HG03066 (cell line): ENCODE results near the gene ILRUN.
"Not testable (repeated sequence)": the region's sequence is repeated elsewhere in the genome, so short reads cannot be mapped to it uniquely, and the experiment has no call there.

ENCODE experiments used
- ATAC-seq: cut with Tn5 transposase; IDR thresholded peaks from one replicate; pipeline ENCODE4 v1.9.1; 2021; ENCODE audit warnings: low read depth; ENCODE audit not compliant: unreplicated experiment

Gene ILRUN

DNA sequence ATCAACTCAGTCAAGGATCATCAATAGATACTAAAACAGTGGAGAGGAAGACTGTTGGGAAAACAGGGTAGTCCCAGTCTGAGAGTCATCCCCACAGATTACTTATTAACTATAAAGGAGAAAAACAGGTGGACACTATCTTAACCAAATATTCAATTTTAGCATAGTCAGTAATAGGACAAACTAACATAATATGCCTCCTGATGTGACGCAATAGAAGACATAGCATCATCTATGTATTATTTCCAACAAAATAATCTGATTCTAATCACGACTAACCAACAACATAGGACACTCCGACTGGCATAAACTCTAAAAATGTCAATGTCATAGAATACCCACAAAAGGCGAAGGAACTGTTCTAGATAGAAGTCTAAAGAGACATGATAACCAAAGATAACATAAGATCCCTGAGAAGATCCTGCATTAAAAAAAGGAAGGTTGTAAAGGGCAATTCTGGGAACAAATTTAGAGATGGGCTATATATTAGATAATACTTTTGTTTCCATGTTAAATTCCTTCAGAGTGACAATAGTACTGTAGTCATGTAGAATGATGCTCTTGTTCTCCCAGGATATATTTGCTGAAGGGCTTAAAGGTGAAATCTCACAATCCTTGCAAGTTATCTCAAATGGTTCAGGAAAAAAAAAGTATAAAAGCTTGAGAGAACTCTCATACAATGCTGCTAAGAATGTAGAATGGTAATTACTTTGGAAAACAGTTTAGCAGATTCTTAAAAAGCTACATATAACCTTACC, 28.9 kb downstream of the ILRUN start:
- no peak for ATAC-seq

DNA sequence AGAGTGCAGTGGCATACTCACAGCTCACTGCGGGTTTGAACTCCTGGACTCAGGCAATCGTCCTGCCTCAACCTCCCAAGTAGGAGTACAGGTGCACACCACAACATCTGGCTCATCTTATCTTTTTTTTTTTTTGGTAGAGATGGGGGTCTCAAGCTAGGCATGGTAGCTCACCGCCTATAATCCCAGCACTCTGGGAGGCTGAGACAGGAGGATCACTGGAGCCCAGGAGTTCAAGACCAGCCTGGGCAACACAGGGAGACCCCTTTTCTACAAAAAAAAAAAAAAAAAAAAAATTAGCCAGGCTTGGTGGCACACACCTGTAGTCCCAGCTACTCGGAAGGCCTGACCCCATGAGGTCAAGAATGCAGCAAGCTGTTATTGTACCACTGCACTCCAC, 31.5 kb downstream of the ILRUN start:
- no peak for ATAC-seq

DNA sequence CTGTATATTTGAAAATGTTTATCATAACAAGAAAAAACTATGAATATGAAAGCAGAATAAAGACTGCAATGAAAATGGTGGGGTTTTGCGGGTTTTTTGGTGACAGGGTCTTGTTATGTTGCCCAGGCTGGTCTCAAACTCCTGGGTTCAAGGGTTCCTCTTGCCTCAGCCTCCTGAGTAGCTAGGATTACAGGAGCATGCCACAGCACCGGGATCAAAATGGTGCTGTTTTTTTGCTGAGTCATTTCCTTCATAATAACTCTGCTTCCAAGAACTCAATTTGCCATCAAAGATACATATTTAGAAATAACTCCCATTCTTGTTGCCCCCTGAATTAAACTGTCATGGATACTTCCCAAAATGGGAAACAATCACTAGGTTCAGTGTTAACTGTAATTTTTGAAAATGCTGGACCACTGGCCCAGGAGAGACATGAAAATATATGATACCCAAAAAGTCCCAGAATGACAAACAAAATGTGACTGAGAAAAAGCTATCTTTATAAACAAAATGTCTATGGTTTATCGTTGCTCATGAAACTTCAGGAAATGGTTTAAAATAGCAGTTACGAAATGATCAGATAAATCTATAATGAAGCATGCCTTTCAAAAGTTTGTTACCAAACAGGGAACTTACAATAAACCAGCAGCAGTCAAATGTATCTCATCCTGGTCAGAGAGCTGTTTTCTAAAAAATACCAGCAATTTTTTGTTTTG, 32.2 kb downstream of the ILRUN start:
- no peak for ATAC-seq

DNA sequence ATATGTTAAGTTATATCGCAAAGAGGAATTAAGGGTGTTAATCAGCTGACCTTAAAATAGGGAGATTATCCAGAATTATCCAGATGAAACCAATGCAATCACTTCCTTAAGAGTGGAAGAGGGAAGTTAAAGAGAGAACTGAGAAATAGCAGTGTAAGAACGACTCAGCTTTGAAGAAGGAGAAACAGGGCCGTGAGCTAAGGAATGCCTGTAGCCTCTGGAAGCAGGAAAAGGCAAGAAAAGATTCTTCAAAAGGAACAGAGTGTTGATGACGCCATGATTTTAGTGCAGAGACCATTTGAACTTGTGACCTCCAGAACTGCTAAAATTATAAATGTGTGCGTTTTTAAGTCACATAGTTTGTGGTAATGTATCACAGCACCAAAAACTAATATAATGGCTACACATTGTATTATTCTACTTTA, 32.7 kb downstream of the ILRUN start:
- ATAC-seq, result no peak

DNA sequence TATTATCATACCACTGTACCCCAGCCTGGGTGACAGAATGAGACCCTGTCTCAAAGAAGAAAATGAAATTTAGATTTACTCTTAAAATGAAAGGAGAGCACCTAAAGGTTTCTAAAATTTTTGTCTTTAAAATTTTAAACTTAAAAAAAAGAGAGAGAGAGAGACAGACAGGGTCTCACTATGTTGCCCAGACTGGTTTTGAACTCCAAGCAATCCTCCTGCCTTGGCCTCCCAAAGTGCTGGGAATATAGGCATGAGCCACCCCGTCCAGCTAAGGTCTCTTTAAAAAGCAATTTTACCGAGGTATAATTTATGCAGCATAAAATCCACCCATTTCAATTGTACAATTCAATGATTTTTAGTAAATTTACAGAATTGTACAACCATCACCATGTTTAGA, 33.2 kb downstream of the ILRUN start:
- no peak for ATAC-seq

DNA sequence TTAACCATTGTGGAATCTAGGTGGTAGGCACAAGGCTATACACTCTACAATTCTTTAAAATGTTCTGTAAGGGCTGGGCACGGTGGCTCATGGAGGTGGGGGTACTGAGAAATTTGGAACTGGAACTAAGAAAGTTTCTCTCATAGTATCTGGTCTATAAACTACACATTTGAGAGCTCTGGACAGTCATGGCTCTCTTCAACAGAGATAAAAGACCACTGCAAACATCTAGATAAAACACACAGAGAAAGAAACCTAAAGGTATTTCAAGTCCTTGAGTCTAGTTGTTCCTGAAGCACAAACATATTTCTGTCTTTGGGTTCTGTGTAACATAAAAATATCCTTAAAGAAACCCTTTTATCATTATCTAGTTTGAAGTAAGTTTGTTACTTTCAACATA, 35.2 kb downstream of the ILRUN start:
- no peak for ATAC-seq

DNA sequence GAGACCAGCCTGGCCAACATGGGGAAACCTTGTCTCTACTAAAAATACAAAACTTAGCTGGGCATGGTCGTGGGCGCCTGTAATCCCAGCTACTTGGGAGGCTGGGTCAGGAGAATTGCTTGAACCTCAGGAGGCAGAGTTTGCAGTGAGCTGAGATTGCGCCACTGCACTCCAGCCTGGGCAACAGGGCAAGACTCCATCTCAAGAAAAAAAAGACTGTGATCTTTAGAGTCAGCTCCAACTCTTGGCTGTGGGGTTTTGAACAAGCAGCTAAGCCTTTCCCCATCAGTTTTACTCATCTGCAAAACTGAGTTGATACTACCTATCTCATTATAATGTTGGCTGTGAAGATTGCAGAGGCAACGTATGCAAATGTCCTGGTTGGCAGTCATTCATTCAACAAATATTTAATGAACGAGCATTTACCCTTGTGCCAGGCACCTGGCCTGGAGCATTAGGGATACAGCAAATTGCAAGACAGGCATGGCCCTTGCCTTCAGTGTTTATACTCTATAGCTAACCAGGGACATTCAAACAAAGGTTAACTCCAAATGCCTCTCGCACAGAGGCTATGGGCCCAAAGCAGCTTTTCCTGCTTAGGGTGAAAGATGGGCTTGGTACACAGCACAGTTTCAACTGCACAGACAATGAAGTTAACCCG, 37.8 kb downstream of the ILRUN start:
- no peak for ATAC-seq

DNA sequence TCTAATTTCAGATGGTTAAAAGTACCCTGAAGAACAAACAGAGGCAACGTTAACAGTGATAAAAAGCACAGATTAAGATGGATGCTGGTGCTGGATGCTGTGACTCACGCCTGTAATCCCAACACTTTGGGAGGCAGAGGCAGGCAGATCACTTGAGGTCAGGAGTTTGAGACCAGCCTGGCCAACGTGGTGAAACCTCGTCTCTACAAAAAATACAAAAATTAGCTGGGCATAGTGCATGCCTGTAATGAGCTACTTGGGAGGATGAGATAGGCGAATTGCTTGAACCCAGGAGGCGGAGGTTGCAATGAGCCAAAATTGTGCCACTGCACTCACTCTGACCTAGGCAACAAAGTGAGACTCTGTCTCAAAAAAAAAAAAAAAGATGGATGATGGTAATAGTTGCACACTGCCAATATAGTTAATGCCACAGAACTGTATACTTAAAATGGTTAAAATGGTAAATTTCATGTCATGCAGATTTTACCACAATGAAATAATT, 38.5 kb downstream of the ILRUN start:
- not testable (repeated sequence) for ATAC-seq

DNA sequence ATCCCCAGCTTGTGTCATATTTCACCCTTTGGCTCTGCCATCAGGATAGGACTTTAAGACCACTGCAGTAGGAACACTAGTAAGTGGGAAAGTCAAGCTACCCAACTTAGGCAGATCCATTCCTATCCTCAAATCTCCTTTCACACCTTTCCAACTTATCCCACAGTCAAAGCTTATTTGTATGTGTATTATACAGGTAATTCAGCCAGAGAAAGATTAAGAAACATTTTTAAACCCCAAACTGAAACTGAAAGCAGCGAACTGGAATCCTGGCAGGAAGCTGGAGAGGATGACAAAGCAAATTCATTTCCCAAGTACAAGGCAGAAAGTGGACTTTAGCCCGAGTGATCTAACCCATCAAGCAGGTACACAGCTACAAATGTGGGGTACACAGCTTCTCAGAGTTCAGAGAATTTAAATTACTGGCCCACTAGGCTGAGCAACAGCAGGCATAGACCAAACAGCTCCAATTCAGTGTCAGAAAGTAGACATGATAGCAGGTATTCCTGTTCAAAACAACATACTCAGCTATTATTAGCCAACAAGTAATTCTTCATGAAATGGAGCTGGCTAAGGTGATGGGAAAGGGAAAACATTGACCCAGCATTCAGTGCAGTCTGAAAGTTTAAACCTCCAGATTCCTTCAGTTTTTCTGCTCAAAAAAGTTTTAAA, 39.1 kb downstream of the ILRUN start:
- no peak for ATAC-seq

DNA sequence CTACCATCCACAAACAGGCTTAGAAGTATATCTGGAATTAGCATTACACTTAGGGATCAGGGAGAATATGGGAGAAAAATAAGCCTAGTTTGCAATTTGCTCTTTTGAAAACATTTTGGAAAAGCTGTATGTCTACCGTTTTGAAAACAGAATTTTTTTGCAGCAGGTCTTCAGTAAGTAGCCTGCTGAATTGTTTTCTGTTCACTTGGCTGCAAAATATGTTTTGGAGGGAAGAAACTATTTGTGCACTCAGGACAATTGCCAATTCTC, 39.6 kb downstream of the ILRUN start:
- no peak for ATAC-seq

DNA sequence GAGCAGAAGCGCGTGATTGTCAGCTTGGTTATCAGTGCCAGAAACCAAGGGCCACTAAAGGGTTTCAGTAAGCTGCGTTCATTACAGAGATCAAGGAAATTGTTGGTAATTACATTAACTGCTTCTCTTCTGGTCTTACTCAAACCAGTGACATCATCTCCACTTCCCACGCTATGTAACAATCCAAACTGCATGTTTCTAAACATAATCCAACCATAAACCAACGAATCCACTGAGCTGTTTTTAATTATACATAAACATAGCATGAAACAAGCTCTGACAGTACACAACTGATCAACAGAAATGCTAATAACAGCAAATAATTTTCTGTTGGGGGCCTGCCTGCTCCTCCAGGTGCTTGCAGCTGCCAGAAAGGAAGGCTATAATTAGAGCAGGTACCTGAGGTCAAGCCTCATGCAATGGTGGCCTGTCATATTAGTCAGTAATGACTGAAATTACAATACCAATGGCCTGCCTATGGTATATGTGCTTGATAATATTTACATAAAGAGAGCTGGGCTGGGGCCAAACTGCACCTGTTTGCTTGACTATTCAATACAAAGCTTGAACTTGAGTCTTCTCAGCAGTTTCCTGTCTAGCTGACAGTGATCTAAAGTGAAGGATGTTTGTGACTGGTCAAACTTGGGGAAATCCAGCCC, 40.1 kb downstream of the ILRUN start:
- ATAC-seq, result peak; percentile 89

DNA sequence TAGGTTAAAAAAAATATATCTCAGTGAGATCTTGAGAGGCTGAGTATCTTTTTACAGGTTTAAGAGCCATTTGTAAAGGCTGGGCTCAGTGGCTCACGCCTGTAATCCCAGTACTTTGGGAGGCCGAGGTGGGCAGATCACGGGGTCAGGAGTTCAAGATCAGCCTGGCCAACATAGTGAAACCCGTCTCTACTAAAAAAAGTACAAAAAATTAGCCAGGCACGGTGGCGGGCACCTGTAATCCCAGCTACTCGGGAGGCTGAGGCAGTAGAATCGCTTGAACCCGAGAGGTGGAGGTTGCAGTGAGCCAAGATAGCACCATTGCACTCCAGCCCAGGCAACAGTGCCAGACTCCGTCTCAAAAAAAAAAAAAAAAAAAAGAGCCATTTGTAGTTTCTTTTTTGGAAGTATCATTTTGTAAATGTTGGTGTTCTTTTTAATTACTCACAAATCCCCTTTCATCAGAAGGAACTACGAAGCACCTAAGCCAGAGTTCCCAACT, 40.6 kb downstream of the ILRUN start:
- ATAC-seq, result not testable (repeated sequence)

DNA sequence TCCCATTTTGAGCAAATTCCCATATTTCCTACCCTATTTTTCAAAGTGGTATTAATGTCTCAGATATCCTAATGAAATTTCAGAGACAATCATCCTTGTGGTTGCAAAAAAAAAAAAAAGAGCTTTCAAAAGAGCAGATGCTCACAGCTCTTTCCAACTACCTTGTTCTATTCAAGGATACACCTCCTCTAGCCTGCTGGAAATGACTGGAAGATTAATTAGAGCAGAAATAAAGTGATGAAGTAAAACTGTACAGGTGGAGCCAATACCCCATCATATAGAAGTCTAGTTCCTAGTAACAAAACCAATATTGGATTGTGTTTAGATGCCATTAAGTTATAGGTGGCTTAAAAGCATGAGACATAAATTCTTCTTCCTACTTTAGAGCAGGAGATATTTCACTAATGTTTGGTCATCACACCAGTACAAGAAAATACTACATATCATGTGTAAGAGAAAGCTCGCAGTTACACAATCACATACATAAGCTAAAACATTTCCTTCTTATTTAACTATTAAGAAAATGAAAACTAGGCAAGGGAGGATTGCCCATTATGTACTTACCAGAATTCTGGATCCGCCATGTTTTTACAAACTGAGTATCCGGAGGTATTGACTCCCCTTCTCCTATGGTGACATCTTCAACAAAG, 42.4 kb downstream of the ILRUN start:
- no peak for ATAC-seq

DNA sequence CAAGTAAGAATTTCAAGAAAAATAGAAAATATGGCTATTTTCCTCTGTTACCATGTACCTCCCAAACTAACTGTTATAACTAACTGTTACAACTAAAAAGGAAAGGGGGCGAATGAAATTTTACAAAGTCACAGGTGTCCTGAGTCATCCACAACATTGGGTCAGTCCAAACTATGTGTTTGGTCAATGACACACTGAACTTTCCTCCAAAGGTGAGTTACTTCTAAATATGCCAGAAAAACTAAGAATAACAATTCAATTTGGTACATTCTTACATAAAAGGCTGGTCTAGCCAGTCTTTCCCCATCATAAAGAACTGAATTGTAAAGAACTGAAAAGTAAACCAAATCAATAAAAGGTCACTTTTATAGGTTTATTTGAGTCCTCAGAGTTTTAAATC, 44.3 kb downstream of the ILRUN start:
- ATAC-seq, result no peak

DNA sequence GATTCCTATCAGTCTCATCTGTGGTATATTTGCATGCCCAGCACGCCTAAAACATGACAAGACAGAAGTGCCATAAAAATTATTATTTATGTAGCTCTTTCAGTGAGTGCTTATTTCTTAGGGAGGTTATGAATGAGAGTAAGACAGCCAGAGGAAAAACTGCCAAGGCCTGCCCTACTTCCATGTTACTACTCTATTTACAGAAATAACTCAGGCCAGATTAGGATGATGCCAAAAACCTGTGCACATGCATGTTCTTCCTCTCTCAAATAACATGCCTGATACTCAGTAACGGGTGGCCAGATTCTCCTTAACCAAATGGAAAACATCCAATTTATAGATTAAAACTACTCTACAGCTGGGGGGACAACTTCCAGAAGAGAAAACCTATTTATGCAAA, 45.7 kb downstream of the ILRUN start:
- no peak for ATAC-seq

DNA sequence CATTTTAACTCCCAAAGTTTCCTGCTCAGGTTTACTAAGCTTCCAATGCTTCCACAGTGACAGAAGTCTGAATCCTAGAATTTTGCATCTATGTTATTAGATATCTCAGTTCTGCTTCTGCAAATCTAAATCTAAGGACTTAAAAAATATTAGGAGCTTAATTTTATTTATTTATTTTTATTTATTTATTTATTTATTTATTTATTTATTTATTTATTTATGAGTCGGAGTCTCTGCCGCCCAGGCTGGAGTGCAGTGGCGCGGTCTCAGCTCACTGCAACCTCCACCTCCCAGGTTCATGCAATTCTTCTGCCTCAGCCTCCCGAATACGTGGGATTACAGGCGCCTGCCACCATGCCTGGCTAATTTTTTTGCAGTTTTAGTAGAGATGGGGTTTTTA, 46.3 kb downstream of the ILRUN start:
- ATAC-seq, result not testable (repeated sequence)

DNA sequence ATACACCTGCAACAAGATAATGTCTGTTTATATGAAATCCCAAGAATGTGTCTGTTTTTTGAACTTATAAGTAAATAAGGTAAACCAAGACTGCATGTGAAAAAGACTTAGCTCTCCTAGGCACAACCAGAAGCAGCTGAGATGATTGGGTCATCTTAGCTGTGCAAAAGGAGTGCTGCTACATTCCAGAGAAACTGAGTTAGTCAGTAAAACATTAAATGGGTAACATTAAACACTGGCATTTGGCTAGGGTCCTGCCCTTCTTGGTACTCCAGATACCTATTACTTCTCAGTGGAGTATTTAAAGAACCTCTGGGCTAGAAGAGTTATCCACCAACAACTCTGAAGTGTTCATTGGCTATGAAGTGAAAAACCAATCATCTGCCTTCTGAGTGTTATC, 47.8 kb downstream of the ILRUN start:
- ATAC-seq, result no peak
